Measurements from ENCODE around the gene PPP2R5D. TPM values are rescaled to one million over a fixed set of nuclear protein-coding genes. Genes with fewer than 3 reads are reported as not detected.

PPP2R5D gene
- total and polyA plus RNA-seq, 4 donors, result 6.7 to 13.9 (median 13.2) TPM

DNA sequence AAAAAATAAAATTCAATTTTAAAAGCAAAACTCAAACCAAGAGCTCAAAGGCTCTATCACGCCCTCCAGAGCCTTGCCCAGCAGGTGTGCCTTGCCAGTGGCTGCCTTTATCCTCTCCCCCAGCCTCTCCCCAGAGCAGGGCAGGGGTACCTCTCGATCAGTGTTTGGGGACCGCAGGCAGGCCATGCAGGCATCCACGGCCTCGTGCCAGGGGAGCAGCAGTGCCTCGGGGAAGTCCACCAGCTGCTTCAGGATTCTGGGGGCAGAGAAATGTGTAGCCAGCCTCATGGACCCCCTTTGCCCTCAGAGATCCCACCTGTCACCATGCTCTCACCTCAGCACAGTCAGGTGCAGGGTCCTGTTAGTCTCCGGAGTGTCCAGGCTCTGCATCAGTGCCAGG, 63.6 kb downstream of the PPP2R5D start (continued):
- TF ChIP-seq EGR1 (IDR thresholded peaks at IDR 0.05; ENCODE audit: low read depth in 2 of 2) (no peak), TAF1 (conservative IDR thresholded peaks at IDR 0.05) (no peak), HNF4G (IDR thresholded peaks at IDR 0.05) (no peak)

- WGBS, result 97% methylated on average over 17 of the region's 17 CpGs
- peaks cover 2 to 16% (median 10%) of the 10 kb centered on the region in 4 donors for H3K4me1 ChIP-seq (ENCODE audit: control insufficient read depth in 4 of 4, insufficient read depth in 4 of 4, low read length in 3 of 4)
- no peak overlapping the region for H3K27ac ChIP-seq (ENCODE audit: low read depth in 1 of 2, low read length in 2 of 2)
- DNase-seq (ENCODE audit: low spot score), result no peak
- peaks cover 9 to 49% (median 23%) of the 10 kb centered on the region in 4 donors for H3K36me3 ChIP-seq (ENCODE audit: control insufficient read depth in 4 of 4, insufficient read depth in 3 of 4, low read depth in 1 of 4, low read length in 3 of 4)
- no peak for TF ChIP-seq TAF1 (conservative IDR thresholded peaks at IDR 0.05)
- TF ChIP-seq, protein P1, sequence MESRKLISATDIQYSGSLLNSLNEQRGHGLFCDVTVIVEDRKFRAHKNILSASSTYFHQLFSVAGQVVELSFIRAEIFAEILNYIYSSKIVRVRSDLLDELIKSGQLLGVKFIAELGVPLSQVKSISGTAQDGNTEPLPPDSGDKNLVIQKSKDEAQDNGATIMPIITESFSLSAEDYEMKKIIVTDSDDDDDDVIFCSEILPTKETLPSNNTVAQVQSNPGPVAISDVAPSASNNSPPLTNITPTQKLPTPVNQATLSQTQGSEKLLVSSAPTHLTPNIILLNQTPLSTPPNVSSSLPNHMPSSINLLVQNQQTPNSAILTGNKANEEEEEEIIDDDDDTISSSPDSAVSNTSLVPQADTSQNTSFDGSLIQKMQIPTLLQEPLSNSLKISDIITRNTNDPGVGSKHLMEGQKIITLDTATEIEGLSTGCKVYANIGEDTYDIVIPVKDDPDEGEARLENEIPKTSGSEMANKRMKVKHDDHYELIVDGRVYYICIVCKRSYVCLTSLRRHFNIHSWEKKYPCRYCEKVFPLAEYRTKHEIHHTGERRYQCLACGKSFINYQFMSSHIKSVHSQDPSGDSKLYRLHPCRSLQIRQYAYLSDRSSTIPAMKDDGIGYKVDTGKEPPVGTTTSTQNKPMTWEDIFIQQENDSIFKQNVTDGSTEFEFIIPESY (IDR thresholded peaks at IDR 0.05), result no peak
- TF ChIP-seq EGR1 (IDR thresholded peaks at IDR 0.05; ENCODE audit: low read depth in 2 of 2), result no peak
- TF ChIP-seq ATF3 (IDR thresholded peaks at IDR 0.05), result no peak
- TF ChIP-seq HNF4G (IDR thresholded peaks at IDR 0.05), result no peak
- no peak for TF ChIP-seq HNF4A (conservative IDR thresholded peaks at IDR 0.05)
- no peak for TF ChIP-seq REST (IDR thresholded peaks at IDR 0.05)
- TF ChIP-seq FOXA1 (IDR thresholded peaks at IDR 0.05), result no peak
- TF ChIP-seq NR2F2 (IDR thresholded peaks at IDR 0.05), result no peak
- TF ChIP-seq RXRA (IDR thresholded peaks at IDR 0.05), result no peak
- TF ChIP-seq MAX (IDR thresholded peaks at IDR 0.05), result no peak
- no peak for TF ChIP-seq FOXA2 (IDR thresholded peaks at IDR 0.05)
- TF ChIP-seq CTCF (IDR thresholded peaks at IDR 0.05; ENCODE audit: low read depth, low read length, missing input control), result no peak
- no peak overlapping the region for H3K4me3 ChIP-seq (ENCODE audit: low read depth in 1 of 3, low read length in 3 of 3)
- no peaks in the 10 kb centered on the region for H3K27me3 ChIP-seq (ENCODE audit: control insufficient read depth in 4 of 4, insufficient read depth in 4 of 4, low read length in 3 of 4)
- no peaks in the 10 kb centered on the region for H3K9me3 ChIP-seq (ENCODE audit: control insufficient read depth in 4 of 4, low read length in 3 of 4)
- no peak overlapping the region for H3K9ac ChIP-seq (ENCODE audit: low read depth in 1 of 2, low read length in 2 of 2)
These were observed 66.6 kb downstream of the PPP2R5D start for GRCh38 chr6:43050981-43051380.
